Cardiac fibroblast (primary cell): Measurements from ENCODE around the gene CIZ1.

Experiments used
- DNase-seq, 2 donors: peaks; one replicate each; pipeline versions ENCODE4 v3.0.0 to v3.0.0-alpha.2; 2010; ENCODE audit warnings: low read depth in 2 of 2
- H3K4me3 ChIP-seq, 2 donors: replicated peaks in 1 of 2; 1 replicate in 1 of 2; 2 replicates in 1 of 2; pipeline ENCODE4 v1.5.1; 2011; ENCODE audit warnings: low read depth in 2 of 2, low read length in 2 of 2, mild to moderate bottlenecking in 2 of 2, moderate library complexity in 1 of 2
- TF ChIP-seq, protein P1 (sequence below): IDR thresholded peaks from one replicate; pipeline ENCODE4 v1.5.1; 2011; ENCODE audit warnings: low read depth, mild to moderate bottlenecking, low read length, inconsistent platforms

Gene CIZ1

DNA sequence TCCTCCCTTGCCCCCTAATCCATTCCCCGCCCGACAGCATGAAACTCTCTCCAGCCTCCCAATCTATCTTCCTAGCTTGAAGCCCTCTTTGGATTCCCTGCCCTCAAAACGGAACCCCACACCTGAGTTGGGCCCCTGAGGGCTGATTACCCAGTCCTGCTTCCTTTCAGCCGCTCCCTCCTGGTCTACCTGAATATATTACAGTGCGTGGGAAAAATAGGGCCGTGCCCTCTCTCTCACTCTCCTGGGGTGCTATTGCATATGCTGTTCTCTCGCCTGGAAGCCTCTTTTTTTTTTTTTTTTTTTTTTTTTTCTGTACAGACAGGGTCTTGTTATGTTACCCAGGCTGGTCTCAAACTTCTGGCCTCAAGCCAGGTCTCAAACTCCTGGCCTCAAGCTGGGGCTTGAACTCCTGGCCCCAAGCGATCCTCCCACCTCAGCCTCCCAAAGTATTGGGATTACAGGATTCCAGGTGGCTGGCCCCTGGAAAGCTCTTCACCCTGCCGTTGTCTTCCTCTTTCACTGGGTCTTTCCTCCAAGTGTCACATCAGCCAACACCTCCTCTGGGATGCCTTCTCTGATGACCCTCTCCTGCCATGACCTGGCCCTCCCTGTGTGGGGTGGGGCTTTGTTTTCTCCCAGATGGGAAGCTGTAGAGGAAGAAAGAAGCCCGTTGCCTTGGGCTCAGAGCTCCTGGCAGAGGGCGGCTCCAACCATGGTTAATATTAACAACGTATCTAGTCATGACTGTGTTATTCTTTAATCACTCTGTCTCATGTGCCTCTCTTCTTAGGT is 20.0 kb upstream of the CIZ1 start:
- DNase-seq, result no peak
- no peak overlapping the region for H3K4me3 ChIP-seq
- TF ChIP-seq, protein P1, sequence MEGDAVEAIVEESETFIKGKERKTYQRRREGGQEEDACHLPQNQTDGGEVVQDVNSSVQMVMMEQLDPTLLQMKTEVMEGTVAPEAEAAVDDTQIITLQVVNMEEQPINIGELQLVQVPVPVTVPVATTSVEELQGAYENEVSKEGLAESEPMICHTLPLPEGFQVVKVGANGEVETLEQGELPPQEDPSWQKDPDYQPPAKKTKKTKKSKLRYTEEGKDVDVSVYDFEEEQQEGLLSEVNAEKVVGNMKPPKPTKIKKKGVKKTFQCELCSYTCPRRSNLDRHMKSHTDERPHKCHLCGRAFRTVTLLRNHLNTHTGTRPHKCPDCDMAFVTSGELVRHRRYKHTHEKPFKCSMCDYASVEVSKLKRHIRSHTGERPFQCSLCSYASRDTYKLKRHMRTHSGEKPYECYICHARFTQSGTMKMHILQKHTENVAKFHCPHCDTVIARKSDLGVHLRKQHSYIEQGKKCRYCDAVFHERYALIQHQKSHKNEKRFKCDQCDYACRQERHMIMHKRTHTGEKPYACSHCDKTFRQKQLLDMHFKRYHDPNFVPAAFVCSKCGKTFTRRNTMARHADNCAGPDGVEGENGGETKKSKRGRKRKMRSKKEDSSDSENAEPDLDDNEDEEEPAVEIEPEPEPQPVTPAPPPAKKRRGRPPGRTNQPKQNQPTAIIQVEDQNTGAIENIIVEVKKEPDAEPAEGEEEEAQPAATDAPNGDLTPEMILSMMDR, result no peak

DNA sequence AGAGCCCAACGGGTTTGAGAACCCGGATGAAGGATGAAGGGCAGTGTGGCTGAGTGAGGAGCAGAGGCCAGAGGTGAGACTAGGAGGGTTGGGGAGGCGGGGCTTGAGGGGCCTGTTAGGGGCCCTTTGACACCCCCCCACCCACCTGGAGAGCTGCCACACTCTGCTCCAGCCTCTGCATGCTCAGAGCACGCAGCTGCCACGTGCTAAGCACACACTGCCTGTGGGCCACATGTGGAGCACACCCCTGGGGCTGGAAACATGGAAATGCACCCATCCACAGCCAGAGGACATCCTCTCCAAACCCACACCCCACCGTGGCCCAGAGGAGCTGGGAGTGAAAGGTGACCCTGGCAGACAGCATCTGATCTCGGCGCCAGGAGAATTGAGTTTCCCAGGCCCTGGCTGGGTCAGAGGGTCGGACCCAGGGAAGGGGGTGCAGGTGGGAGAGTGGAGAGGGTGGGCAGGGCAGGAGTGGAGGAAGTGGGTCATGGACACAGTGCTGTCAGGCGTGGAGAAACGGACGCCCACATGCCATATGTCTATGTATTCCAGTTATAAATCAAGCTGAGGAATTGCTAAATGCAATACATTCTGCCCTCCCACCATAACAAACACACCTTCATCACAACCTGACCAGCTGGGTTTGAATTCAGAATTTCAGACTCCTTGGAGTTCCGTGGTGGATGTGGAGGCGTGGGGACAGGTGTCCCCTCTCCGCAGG is 17.7 kb upstream of the CIZ1 start:
- no peak for DNase-seq
- TF ChIP-seq, protein P1, result no peak
- H3K4me3 ChIP-seq, result no peak overlapping the region

DNA sequence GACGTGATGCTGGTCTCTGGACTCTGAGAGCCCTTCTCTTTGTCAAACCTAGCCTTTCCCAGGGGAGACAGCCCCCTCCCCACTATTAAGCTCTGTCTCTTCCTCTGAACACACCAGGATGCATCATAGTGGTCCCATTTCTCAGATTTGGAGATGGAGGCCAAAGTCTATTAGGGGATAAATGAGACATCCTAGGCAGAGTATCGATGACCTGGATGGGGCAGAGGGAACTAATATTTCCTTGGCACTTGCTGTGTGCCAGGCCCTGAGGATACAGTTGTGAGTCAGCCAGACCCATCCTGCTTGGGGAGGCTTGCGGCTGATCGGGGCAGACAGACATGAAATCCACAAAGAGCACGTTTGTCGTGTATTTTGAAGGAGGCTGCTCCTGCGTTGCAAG is 17.0 kb upstream of the CIZ1 start:
- H3K4me3 ChIP-seq, result no peak overlapping the region
- TF ChIP-seq, protein P1, result no peak
- no peak for DNase-seq

DNA sequence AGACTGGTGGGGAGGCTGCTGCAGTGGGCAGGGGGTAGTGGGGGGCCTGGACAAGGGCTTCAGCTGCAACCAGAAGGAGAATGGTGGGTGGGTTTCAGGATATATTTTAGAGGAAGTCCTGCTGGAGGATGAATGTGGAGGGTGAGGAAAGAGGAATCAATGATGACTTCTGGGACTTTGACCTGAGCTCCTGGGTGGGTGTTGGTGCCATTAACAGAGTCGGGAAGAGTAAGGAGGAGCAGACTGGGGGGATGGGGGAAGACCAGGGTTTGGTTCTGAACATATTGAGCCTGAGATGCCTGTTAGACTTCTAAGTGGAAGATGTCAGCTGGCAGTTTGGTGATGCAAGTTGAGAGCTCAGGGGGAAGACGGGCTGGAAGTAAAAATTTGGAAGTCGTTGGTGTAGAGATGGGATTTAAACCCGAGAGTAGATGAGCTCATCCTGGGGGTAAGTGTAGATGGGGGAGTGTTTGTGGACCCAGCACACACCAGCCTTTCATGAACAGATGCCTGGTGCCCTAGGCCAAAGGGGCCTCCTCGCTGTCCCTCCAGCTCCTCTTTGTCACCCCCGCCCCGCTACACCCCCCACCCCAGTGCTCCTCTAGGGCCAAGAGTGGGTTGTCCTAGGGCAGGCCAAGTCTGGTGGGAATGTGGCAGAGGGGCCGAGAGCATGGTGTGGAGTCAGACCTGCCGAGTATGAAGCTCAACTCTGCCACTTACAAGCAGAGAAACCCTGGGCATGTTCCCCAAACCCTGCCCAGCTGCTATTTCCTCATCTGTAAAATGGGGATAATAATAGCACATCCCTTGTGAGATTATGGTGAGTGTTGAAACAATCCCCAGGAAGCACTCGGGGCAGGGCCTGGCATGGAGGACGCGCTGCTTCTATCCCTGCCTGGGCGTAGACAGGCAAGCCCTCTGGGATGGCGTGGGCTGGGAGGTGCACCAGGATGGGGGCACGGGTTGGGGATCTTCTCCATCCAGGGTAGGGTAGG is 15.8 kb upstream of the CIZ1 start:
- no peak for DNase-seq
- H3K4me3 ChIP-seq, result no peak overlapping the region
- TF ChIP-seq, protein P1, result no peak

DNA sequence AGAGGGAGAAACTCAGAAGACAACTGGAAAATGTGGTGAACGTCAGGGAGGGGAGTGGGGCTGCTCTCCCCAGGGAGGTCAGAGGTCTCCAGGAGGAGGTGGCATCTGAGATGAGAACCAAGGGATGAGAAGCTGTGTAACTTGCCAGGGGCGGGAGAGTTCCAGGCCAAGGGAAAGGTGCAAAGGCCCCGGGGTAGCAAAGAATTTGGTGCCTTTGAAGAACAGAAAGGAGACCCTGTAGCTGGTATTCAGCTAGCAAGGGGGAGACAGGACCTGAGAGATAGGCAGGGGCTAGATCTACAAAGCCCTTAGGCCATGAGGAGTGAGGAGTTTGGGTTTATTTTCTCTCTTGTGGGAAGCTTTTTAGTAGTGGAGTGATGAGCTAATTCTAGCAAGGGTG is 15.1 kb upstream of the CIZ1 start:
- no peak overlapping the region for H3K4me3 ChIP-seq
- TF ChIP-seq, protein P1, result no peak
- no peak for DNase-seq

DNA sequence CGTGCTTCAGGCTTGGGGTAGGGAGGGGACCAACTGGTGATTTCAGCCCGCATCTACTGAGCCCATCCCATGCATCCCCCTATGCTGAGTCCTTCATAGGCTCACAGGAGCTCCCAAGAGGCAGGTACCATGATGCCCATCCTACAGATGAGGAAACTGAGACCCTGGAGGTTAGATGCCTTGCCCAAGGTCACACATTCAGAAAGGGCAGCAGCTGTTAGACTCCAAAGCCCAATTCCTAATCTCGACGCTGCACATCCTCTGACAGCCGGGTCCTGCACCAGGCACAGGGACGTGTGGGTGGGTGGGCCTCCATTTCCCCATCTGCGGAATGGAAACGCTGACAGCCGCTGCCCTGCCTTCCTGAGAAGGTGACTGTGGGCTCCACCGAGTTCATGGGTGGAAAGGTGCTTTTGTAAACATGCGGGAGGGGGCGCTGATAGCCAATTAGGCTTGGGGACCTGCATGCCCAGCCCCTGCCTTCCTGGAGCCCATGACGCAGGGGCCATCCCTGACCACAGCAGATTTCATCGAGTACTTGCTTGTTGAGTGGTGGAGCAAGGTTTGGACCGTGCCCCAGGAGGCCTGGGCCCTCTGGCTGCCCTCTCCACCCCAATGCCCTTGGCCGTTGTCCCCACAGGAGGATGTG is 14.0 kb upstream of the CIZ1 start:
- H3K4me3 ChIP-seq, result no peak overlapping the region
- DNase-seq, result no peak
- TF ChIP-seq, protein P1, result no peak
